Left colon (tissue), 2 donors: Measurements from ENCODE around the gene DYNLT2. TPM values are rescaled to one million over a fixed set of nuclear protein-coding genes. Genes with fewer than 3 reads are reported as not detected.

Experiments used
- ATAC-seq: fragments of 200-7000 bp; cut with Tn5 transposase; one replicate; pipeline ENCODE4 v1.9.1; 2020; ENCODE audit warnings: mild to moderate bottlenecking, moderate library complexity
- DNase-seq, 2 donors: peaks; one replicate each; pipeline ENCODE4 v3.0.0-alpha.2; 2020
- intact Hi-C, 2 donors: fragments of 100-400 bp; cut with DNase I in 1 of 2; cut with micrococcal nuclease in 1 of 2; formaldehyde crosslinking; loops; one replicate each; pipeline versions ENCODE4 v1.11.2 to v1.14.0; 2022; cut with DNase I, micrococcal nuclease
- total RNA-seq, 2 donors: library from RNA; stranded (reverse); fragmentation: NEBNext Ultra II Directional; extraction: Animal tissue kit (Norgen Biotek cat#: 25700); gene quantifications; one replicate each; pipeline ENCODE4 v1.2.1, GENCODE V29; 2021
- donor health status: DM: no; HTN: no; CAD: no.
- donor health status: DM: yes; HTN: yes; CAD: no.

DYNLT2 gene
- total RNA-seq, 2 donors from 2014 or later: 1.3 to 1.6 TPM

- intact Hi-C loops: no loop called here
- ATAC-seq: no peak
- no peak for DNase-seq
Measured at GRCh38 chr6:169755162-169755561, 3.8 kb upstream of the DYNLT2 start.

- intact Hi-C loops: no loop called here
- DNase-seq (peak in 1 of 2 donors; percentile 20), ATAC-seq (no peak)
Measured at GRCh38 chr6:169752074-169752623, 777 bp upstream of the DYNLT2 start.

- intact Hi-C loops: no loop called here
- DNase-seq (no peak), ATAC-seq (no peak)
Measured at GRCh38 chr6:169746556-169746955, 4.8 kb downstream of the DYNLT2 start.

GRCh38 chr6:169745405-169745804 is 6.0 kb downstream of the DYNLT2 start:
- intact Hi-C loops: no loop called here
- ATAC-seq (no peak), DNase-seq (no peak)

GRCh38 chr6:169741344-169741743 is 10.0 kb downstream of the DYNLT2 start:
- intact Hi-C loops: no loop called here
- DNase-seq (no peak), ATAC-seq (no peak)

- DNase-seq (no peak), ATAC-seq (no peak)
- intact Hi-C loops: no loop called here
Measured at GRCh38 chr6:169738976-169739529, 12.3 kb downstream of the DYNLT2 start.

GRCh38 chr6:169738204-169738975 is 13.0 kb downstream of the DYNLT2 start:
- no peak for DNase-seq
- ATAC-seq: no peak
- intact Hi-C loops: no loop called here

GRCh38 chr6:169729961-169730360 is 21.4 kb downstream of the DYNLT2 start:
- intact Hi-C loops: no loop called here
- DNase-seq (no peak), ATAC-seq (no peak)

- intact Hi-C loops: no loop called here
- no peak for ATAC-seq
- DNase-seq: no peak
Measured at GRCh38 chr6:169726963-169727362, 24.4 kb downstream of the DYNLT2 start.

- intact Hi-C loops: no loop called here
- ATAC-seq (no peak), DNase-seq (no peak)
Measured at GRCh38 chr6:169726049-169726400, 25.3 kb downstream of the DYNLT2 start.

GRCh38 chr6:169725125-169726048 is 26.0 kb downstream of the DYNLT2 start:
- intact Hi-C loops: no loop called here
- ATAC-seq (peak; percentile 31), DNase-seq (peak; percentile 43 to 52)

- intact Hi-C loops: no loop called here
- ATAC-seq (peak; percentile 57), DNase-seq (peak; percentile 41 to 64)
Measured at GRCh38 chr6:169724494-169725124, 26.8 kb downstream of the DYNLT2 start, which contains the start of gene PHF10. PHF10 (minus strand) TSS chr6:169724500; CDS start chr6:169723931, 569 bp downstream.

GRCh38 chr6:169723991-169724493 is 27.3 kb downstream of the DYNLT2 start:
- DNase-seq (peak in 1 of 2 donors; percentile 56), ATAC-seq (peak; percentile 48)
- intact Hi-C loops: no loop called here

- peak; percentile 47 to 79 for DNase-seq
- peak; percentile 57 for ATAC-seq
- intact Hi-C loops: no loop called here
Measured at GRCh38 chr6:169723200-169723909, 28.0 kb downstream of the DYNLT2 start.

GRCh38 chr6:169722362-169723199 is 28.8 kb downstream of the DYNLT2 start:
- intact Hi-C loops: no loop called here
- DNase-seq: peak; percentile 40 to 64
- ATAC-seq: peak; percentile 65

GRCh38 chr6:169720207-169720855 is 31.0 kb downstream of the DYNLT2 start:
- DNase-seq: no peak
- no peak for ATAC-seq
- intact Hi-C loops: no loop called here

- intact Hi-C loops: no loop called here
- ATAC-seq (no peak), DNase-seq (no peak)
Measured at GRCh38 chr6:169719117-169719516, 32.3 kb downstream of the DYNLT2 start.
